H1 (cell line): ENCODE results near the gene RNF125. TPM values are rescaled to one million over a fixed set of nuclear protein-coding genes. Genes with fewer than 3 reads are reported as not detected.

Source experiments
- CTCF ChIA-PET: fragments of 300-600 bp; sonication (Branson Sonifier 250); formaldehyde crosslinking; loops from one replicate; lab custom pipeline; 2021; ENCODE audit not compliant: partially characterized antibody; lab: Charles Lee
- POLR2A ChIA-PET: fragments of 300-600 bp; sonication (Branson Sonifier 250); formaldehyde crosslinking; loops from one replicate; lab custom pipeline; 2021; ENCODE audit warnings: inconsistent platforms; ENCODE audit not compliant: partially characterized antibody; lab: Charles Lee
- DNase-seq, 2 experiments: peaks; one replicate each; pipeline versions ENCODE4 v3.0.0 to v3.0.0-alpha.2; 2010 to 2022; ENCODE audit warnings: low spot score in 2 of 2, low read depth in 1 of 2, mixed read lengths in 1 of 2
- FAIRE-seq: peaks from 2 replicates; lab custom pipeline; 2011; peaks lifted over from hg19 to GRCh38; lab: Jason Lieb, UNC
- H2AFZ ChIP-seq: 2 replicates; pipeline ENCODE4 v1.8.1; 2012; ENCODE audit warnings: low read length, inconsistent platforms
- H2AK5ac ChIP-seq: 2 replicates; pipeline ENCODE4 v1.6.1; 2013; ENCODE audit warnings: low read depth, low read length
- H2BK120ac ChIP-seq: replicated peaks from 2 replicates; pipeline ENCODE3; 2013; ENCODE audit warnings: low read depth, low read length, inconsistent platforms
- H2BK12ac ChIP-seq: 2 replicates; pipeline ENCODE4 v1.6.1; 2013; ENCODE audit warnings: low read depth, low read length
- H2BK15ac ChIP-seq: 2 replicates; pipeline ENCODE4 v1.6.1; 2013; ENCODE audit warnings: low read length
- H2BK20ac ChIP-seq: 2 replicates; pipeline ENCODE4 v1.6.1; 2013; ENCODE audit warnings: low read length
- H2BK5ac ChIP-seq: 2 replicates; pipeline ENCODE4 v1.6.1; 2013; ENCODE audit warnings: low read depth, low read length
- H3K14ac ChIP-seq: 2 replicates; pipeline ENCODE4 v1.6.1; 2013; ENCODE audit warnings: inconsistent platforms; ENCODE audit not compliant: insufficient read length
- H3K18ac ChIP-seq: 2 replicates; pipeline ENCODE4 v1.6.1; 2013; ENCODE audit warnings: low read length; ENCODE audit errors: extremely low read depth
- H3K23ac ChIP-seq: 2 replicates; pipeline ENCODE4 v1.6.1; 2013; ENCODE audit warnings: inconsistent platforms; ENCODE audit not compliant: insufficient read length
- H3K23me2 ChIP-seq: 2 replicates; pipeline ENCODE4 v1.6.1; 2013; ENCODE audit warnings: low read depth, low read length
- H3K27ac ChIP-seq: 2 replicates; pipeline ENCODE4 v1.6.1; 2011; ENCODE audit warnings: low read depth, low read length, inconsistent platforms
- H3K27me3 ChIP-seq, 4 experiments: replicated peaks in 1 of 4; 1 replicate in 1 of 4; 2 replicates in 3 of 4; pipeline versions ENCODE4 v1.6.1 to v1.8.1; 2011 to 2013; ENCODE audit warnings: low read length in 3 of 4, mild to moderate bottlenecking in 3 of 4, inconsistent platforms in 2 of 4, mixed read lengths in 2 of 4, moderate library complexity in 1 of 4; ENCODE audit not compliant: control insufficient read depth in 3 of 4, insufficient read depth in 3 of 4; ENCODE audit errors: extremely low read depth in 1 of 4
- H3K36me3 ChIP-seq, 4 experiments: 2 replicates each; pipeline versions ENCODE4 v1.6.1 to v1.8.1; 2011 to 2013; ENCODE audit warnings: mild to moderate bottlenecking in 4 of 4, low read length in 3 of 4, moderate library complexity in 2 of 4, control low read depth in 1 of 4, inconsistent platforms in 1 of 4; ENCODE audit not compliant: insufficient read depth in 4 of 4, control insufficient read depth in 2 of 4
- H3K4ac ChIP-seq: replicated peaks from 2 replicates; pipeline ENCODE3; 2013; ENCODE audit warnings: low read length, low read depth, mixed read lengths, inconsistent platforms; ENCODE audit not compliant: insufficient read length
- H3K4me1 ChIP-seq, 4 experiments: replicated peaks in 1 of 4; 1 replicate in 1 of 4; 2 replicates in 3 of 4; pipeline versions ENCODE4 v1.6.1 to v1.8.1; 2011 to 2013; ENCODE audit warnings: low read length in 3 of 4, inconsistent platforms in 2 of 4, mixed read lengths in 1 of 4; ENCODE audit not compliant: insufficient read depth in 4 of 4, control insufficient read depth in 3 of 4
- H3K4me2 ChIP-seq, 2 experiments: 2 replicates each; pipeline versions ENCODE4 v1.6.1 to v1.8.1; 2011 to 2013; ENCODE audit warnings: low read depth in 2 of 2, low read length in 2 of 2, control low read depth in 1 of 2, inconsistent platforms in 1 of 2, mild to moderate bottlenecking in 1 of 2; ENCODE audit not compliant: insufficient read depth in 1 of 2
- H3K4me3 ChIP-seq, 4 experiments: fragments of 200-600, 300-600 bp in 1 of 4; sonication (generic), shearing (Covaris generic), sonication (Bioruptor Twin) in 1 of 4; 2 replicates each; pipeline versions ENCODE4 v1.5.1 to v1.8.1; 2011 to 2016; ENCODE audit warnings: low read length in 4 of 4, low read depth in 3 of 4, control low read depth in 2 of 4, inconsistent platforms in 2 of 4, mild to moderate bottlenecking in 2 of 4, mixed read lengths in 1 of 4, moderate library complexity in 1 of 4; ENCODE audit not compliant: insufficient read depth in 2 of 4; ENCODE audit errors: extremely low read depth in 1 of 4
- H3K56ac ChIP-seq: replicated peaks from 2 replicates; pipeline ENCODE3; 2013; ENCODE audit warnings: low read depth, mild to moderate bottlenecking, mixed read lengths, low read length, inconsistent platforms; ENCODE audit not compliant: insufficient read length
- H3K79me1 ChIP-seq: 2 replicates; pipeline ENCODE4 v1.6.1; 2013; ENCODE audit warnings: low read depth, low read length, control low read depth
- H3K79me2 ChIP-seq, 2 experiments: 2 replicates each; pipeline versions ENCODE4 v1.6.1 to v1.8.1; 2012 to 2013; ENCODE audit warnings: low read length in 2 of 2, mild to moderate bottlenecking in 2 of 2, inconsistent platforms in 1 of 2; ENCODE audit not compliant: insufficient read depth in 2 of 2, control insufficient read depth in 1 of 2
- H3K9ac ChIP-seq, 4 experiments: replicated peaks in 1 of 4; 1 replicate in 1 of 4; 2 replicates in 3 of 4; pipeline versions ENCODE4 v1.6.1 to v1.8.1; 2011 to 2013; ENCODE audit warnings: low read depth in 3 of 4, low read length in 3 of 4, control low read depth in 2 of 4, mild to moderate bottlenecking in 2 of 4, moderate library complexity in 2 of 4, inconsistent platforms in 1 of 4; ENCODE audit errors: extremely low read depth in 1 of 4
- H3K9me3 ChIP-seq, 2 experiments: 2 replicates each; pipeline versions ENCODE4 v1.6.1 to v1.8.1; 2012 to 2013; ENCODE audit warnings: mild to moderate bottlenecking in 2 of 2, moderate library complexity in 2 of 2, control low read depth in 1 of 2, inconsistent platforms in 1 of 2, low read depth in 1 of 2, low read length in 1 of 2, mixed read lengths in 1 of 2; ENCODE audit not compliant: insufficient read depth in 2 of 2
- H4K20me1 ChIP-seq, 2 experiments: replicated peaks in 1 of 2; 2 replicates each; pipeline versions ENCODE3 to v1.8.1; 2011 to 2013; ENCODE audit warnings: inconsistent platforms in 2 of 2, low read length in 2 of 2, mild to moderate bottlenecking in 1 of 2; ENCODE audit not compliant: insufficient read depth in 2 of 2, control insufficient read depth in 1 of 2
- H4K5ac ChIP-seq: 2 replicates; pipeline ENCODE4 v1.6.1; 2013; ENCODE audit warnings: low read length, low read depth, mixed read lengths, inconsistent platforms; ENCODE audit not compliant: insufficient read length
- H4K8ac ChIP-seq: 2 replicates; pipeline ENCODE4 v1.8.0; 2013; ENCODE audit warnings: mild to moderate bottlenecking, moderate library complexity, low read length, inconsistent platforms; ENCODE audit not compliant: insufficient read depth; ENCODE audit errors: extremely low read depth
- H4K91ac ChIP-seq: replicated peaks from 2 replicates; pipeline ENCODE3; 2013; ENCODE audit warnings: low read length, mixed read lengths, inconsistent platforms; ENCODE audit not compliant: insufficient read length
- EZH2 ChIP-seq: fragments of 200-600 bp; sonication (generic); IDR thresholded peaks from 2 replicates; pipeline ENCODE4 v1.7.1; 2012; ENCODE audit warnings: low read depth, mild to moderate bottlenecking, moderate library complexity, low read length, inconsistent platforms; ENCODE audit not compliant: severe bottlenecking
- KDM1A ChIP-seq: fragments of 200-600, 300-600 bp; sonication (generic); IDR thresholded peaks from 2 replicates; pipeline ENCODE4 v1.7.1; 2016; ENCODE audit warnings: mild to moderate bottlenecking, low read length, borderline replicate concordance
- POU5F1 ChIP-seq: IDR thresholded peaks from 2 replicates; pipeline ENCODE4 v1.6.1; 2011; ENCODE audit warnings: low read depth, mild to moderate bottlenecking, low read length, moderate library complexity
- SP2 ChIP-seq: IDR thresholded peaks from 2 replicates; pipeline ENCODE4 v1.6.1; 2012; ENCODE audit warnings: mild to moderate bottlenecking, low read length, inconsistent platforms
- WGBS, 2 experiments: shearing (Covaris generic) in 1 of 2; methylation state at CpG; one replicate each; pipeline versions ENCODE4 v1.1.6 to v1.1.7; 2013 to 2015; ENCODE audit warnings: low lambda C conversion rate in 2 of 2, mixed read lengths in 2 of 2, inconsistent platforms in 1 of 2, low coverage in 1 of 2, missing lambda C conversion rate in 1 of 2; ENCODE audit not compliant: insufficient replicate concordance in 2 of 2, insufficient coverage in 1 of 2, insufficient read length in 1 of 2; ENCODE audit errors: extremely low coverage in 1 of 2, missing lambda C conversion rate in 1 of 2; 5-methylcytosine and 5-hydroxymethylcytosine counted together
- polyA plus RNA-seq, 7 experiments: library from polyadenylated mRNA; depleted of rRNA in 3 of 7; stranded (reverse) in 5 of 7; unstranded in 2 of 7; fragments of >200 nt in 5 of 7; fragments of 200-250 nt in 2 of 7; gene quantifications; 1 replicate in 5 of 7; 2 replicates in 1 of 7; 4 replicates in 1 of 7; pipeline versions ENCODE4 v1.2.1 to v1.2.3, GENCODE V29; 2011 to 2013; ENCODE audit warnings: missing spikeins in 2 of 7, mixed read lengths in 2 of 7
- total RNA-seq: library from RNA; stranded (reverse); fragmentation: NEBNext Ultra II Directional; extraction: Animal tissue kit (Norgen Biotek cat#: 25700); gene quantifications from 2 replicates; pipeline ENCODE4 v1.2.1, GENCODE V29; 2021

RNF125 gene
- total and polyA plus RNA-seq, 2 of the 8 experiments (the other 6 are each of a cell fraction or from before 2014, with no cell fraction given) = 14.3 to 15.2 TPM

GRCh38 chr18:32048507-32049091, 30.0 kb downstream of the RNF125 start:
- Histone ChIP-seq H2BK12ac (no peak overlapping the region), H4K20me1 (no peaks in the 10 kb centered on the region), H3K23me2 (no peaks in the 10 kb centered on the region), H3K9me3 (no peaks in the 10 kb centered on the region), H3K4me2 (no peak overlapping the region), H3K79me2 (no peaks in the 10 kb centered on the region), H4K5ac (no peak overlapping the region), H2AK5ac (no peak overlapping the region), H3K4ac (no peak overlapping the region), H3K23ac (no peak overlapping the region), H3K14ac (no peak overlapping the region), H3K79me1 (no peaks in the 10 kb centered on the region), H2BK15ac (0 out of 2 replicates have a peak overlapping the region, but pooled peaks have one; percentile 50), H3K18ac (no peak overlapping the region), H2BK5ac (no peak overlapping the region), H3K27ac (no peak overlapping the region), H3K27me3 (no peaks in the 10 kb centered on the region), H3K9ac (no peak overlapping the region; a peak in 1 of 7 replicates), H3K56ac (no peak overlapping the region), H2BK120ac (no peak overlapping the region), H4K8ac (no peak overlapping the region), H2BK20ac (no peak overlapping the region), H2AFZ (no peak overlapping the region), H4K91ac (no peak overlapping the region), H3K4me3 (no peak overlapping the region), H3K4me1 (no peaks in the 10 kb centered on the region; a peak in 1 of 7 replicates), H3K36me3 (peaks cover 0 to 8% (median 3%) of the 10 kb centered on the region in 4 experiments; a peak in 2 of 8 replicates)
- no peak for DNase-seq
- TF ChIP-seq POU5F1 (no peak), KDM1A (peak; percentile 54; the same call in 1 of the 2 replicates), EZH2 (no peak), SP2 (no peak)
- WGBS, 2 experiments = 85% methylated on average over 4 of the region's 4 CpGs; no CpG with 5 or more reads in 1 of the 2 experiments
- ChIA-PET CTCF (interaction anchor here (0.6 to 1.0 kb wide), 3 partner anchors 24 to 608 kb away, joined by 3 to 4 read pairs (median 3); no protein-coding TSS in a partner anchor), POLR2A (no interaction called here)
- no peak for FAIRE-seq
